HepG2 (cell line): Measurements from ENCODE around the gene GPS1. TPM values are rescaled to one million over a fixed set of nuclear protein-coding genes. Genes with fewer than 3 reads are reported as not detected.

Experiments
- NR2F2 ChIP-seq: IDR thresholded peaks from 2 replicates; pipeline ENCODE4 v1.6.1; 2012; ENCODE audit warnings: low read depth, inconsistent platforms, borderline replicate concordance
- PHF21A ChIP-seq: sonication (generic); formaldehyde crosslinking; IDR thresholded peaks from 2 replicates; pipeline ENCODE4 v1.5.0; 2020; ENCODE audit warnings: mild to moderate bottlenecking, missing genetic modification reagents
- RBAK ChIP-seq: sonication (generic); formaldehyde crosslinking; IDR thresholded peaks from 2 replicates; pipeline ENCODE4 v1.5.1; 2020; ENCODE audit warnings: mild to moderate bottlenecking, missing genetic modification reagents
- ZNF7 ChIP-seq: IDR thresholded peaks from 2 replicates; pipeline ENCODE4 v1.6.1; 2016; ENCODE audit warnings: missing biosample characterization, missing genetic modification reagents
- polyA plus RNA-seq, 8 experiments: library from polyadenylated mRNA; depleted of rRNA in 3 of 8; stranded (reverse) in 7 of 8; unstranded in 1 of 8; fragments of >200 nt; fragmentation: Illumina TruSeq in 4 of 8; extraction: Trizol in 4 of 8; gene quantifications; 2 replicates each; pipeline versions ENCODE4 v1.2.1 to v1.2.3, GENCODE V29; 2011 to 2016; ENCODE audit warnings: low read depth in 4 of 8, missing spikeins in 1 of 8, mixed read lengths in 1 of 8; ENCODE audit not compliant: insufficient read depth in 1 of 8
- total RNA-seq, 5 experiments: library from RNA; depleted of rRNA; stranded (reverse); fragments of >200 nt; fragmentation: Illumina TruSeq; extraction: Trizol; gene quantifications; 2 replicates each; pipeline ENCODE4 v1.2.3, GENCODE V29; 2016; ENCODE audit warnings: low read depth in 1 of 5
- TF ChIP-seq, protein P1 (sequence below): sonication (generic); formaldehyde crosslinking; IDR thresholded peaks from 2 replicates; pipeline ENCODE4 v1.4.0; 2020; ENCODE audit warnings: mild to moderate bottlenecking, missing genetic modification reagents
- TF ChIP-seq, protein P2 (sequence below): sonication (generic); formaldehyde crosslinking; IDR thresholded peaks from 2 replicates; pipeline ENCODE4 v1.4.0; 2020; ENCODE audit warnings: missing genetic modification reagents

The GPS1 gene
- total and polyA plus RNA-seq, 2 of the 13 experiments (the other 11 are each of a cell fraction or from before 2014, with no cell fraction given): 124 to 128 TPM

DNA sequence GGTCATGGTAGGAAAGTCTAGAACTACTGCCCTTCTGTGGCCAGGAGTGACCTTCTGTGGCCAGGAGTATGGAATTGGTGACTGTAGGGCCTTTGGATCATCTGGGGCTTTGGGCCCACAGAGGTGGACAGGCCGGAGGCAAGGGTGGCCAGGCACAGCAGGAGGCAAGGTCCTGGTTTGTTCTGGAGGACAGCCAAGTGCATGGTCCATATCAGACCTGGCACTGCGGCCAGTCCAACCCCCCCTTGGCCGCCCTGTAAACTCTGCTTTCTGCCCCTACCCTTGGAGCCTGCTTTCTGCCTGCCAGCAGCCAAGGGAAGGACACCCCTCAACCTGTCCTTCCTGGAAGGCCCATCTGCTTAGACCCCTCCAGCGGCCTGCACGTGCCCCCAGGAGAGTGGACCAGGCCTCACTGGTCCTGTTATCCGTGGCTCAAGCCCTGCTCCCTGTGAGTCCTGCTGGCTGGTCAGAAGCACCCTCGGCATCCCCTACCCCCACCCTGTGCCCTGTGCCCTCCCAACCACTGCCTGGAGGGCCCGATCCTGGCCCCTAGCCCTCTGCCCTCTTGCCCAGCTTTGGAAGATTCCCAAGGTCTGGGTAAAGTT lies 11.9 kb upstream of the GPS1 start (continued):
- TF ChIP-seq, protein P1, sequence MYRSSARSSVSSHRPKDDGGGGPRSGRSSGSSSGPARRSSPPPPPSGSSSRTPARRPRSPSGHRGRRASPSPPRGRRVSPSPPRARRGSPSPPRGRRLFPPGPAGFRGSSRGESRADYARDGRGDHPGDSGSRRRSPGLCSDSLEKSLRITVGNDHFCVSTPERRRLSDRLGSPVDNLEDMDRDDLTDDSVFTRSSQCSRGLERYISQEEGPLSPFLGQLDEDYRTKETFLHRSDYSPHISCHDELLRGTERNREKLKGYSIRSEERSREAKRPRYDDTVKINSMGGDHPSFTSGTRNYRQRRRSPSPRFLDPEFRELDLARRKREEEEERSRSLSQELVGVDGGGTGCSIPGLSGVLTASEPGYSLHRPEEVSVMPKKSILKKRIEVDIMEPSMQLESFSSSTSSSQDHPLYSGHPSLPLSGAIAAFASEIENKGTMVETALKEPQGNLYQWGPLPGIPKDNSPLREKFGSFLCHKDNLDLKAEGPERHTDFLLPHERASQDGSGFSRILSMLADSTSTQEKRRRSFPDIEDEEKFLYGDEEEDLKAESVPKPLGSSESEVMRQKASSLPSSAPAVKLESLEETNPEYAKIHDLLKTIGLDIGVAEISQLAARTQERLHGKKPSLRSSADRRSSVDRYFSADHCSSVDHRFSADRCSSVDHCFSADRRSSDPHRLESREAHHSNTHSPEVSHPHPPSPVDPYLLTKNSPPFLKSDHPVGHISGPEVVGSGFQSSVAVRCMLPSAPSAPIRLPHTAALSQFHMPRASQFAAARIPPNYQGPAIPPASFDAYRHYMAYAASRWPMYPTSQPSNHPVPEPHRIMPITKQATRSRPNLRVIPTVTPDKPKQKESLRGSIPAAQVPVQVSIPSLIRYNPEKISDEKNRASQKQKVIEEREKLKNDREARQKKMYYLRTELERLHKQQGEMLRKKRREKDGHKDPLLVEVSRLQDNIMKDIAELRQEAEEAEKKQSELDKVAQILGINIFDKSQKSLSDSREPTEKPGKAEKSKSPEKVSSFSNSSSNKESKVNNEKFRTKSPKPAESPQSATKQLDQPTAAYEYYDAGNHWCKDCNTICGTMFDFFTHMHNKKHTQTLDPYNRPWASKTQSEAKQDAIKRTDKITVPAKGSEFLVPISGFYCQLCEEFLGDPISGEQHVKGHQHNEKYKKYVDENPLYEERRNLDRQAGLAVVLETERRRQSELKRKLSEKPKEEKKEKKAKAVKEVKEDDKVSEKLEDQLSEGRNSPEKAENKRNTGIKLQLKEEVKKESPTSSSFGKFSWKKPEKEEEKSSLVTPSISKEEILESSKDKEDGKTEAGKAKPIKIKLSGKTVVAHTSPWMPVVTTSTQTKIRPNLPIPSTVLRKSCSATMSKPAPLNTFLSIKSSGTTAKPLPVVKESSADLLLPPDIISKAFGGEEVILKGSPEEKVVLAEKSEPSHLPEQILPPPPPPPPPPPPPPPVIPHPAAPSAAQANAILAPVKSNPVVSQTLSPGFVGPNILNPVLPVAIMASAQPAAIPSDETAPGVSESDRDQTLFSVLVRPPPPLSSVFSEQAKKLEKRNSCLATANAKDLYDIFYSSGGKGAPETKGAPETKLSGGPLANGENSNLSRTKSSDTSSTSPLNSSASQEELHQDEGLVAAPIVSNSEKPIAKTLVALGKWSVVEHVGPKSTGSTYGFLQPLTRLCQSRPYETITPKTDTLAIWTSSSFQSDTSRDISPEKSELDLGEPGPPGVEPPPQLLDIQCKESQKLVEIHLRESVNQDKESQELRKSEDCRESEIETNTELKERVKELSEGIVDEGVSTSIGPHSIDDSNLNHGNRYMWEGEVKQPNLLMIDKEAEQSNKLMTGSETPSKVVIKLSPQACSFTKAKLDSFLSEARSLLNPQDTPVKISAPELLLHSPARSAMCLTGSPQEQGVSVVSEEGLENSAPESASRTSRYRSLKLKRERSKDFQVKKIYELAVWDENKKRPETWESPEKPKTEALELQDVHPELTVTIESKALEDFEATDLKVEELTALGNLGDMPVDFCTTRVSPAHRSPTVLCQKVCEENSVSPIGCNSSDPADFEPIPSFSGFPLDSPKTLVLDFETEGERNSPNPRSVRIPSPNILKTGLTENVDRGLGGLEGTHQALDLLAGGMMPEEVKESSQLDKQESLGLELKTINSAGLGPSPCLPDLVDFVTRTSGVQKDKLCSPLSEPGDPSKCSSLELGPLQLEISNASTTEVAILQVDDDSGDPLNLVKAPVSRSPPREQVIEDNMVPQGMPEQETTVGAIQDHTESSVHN: 0 out of 2 replicates have a peak, but pooled peaks have one; percentile 12
- TF ChIP-seq NR2F2: peak; percentile 35; the same call in 1 of the 2 replicates
- no peak for TF ChIP-seq ZNF7
- TF ChIP-seq PHF21A (CRISPR knock-in tag): no peak
- TF ChIP-seq, protein P2, sequence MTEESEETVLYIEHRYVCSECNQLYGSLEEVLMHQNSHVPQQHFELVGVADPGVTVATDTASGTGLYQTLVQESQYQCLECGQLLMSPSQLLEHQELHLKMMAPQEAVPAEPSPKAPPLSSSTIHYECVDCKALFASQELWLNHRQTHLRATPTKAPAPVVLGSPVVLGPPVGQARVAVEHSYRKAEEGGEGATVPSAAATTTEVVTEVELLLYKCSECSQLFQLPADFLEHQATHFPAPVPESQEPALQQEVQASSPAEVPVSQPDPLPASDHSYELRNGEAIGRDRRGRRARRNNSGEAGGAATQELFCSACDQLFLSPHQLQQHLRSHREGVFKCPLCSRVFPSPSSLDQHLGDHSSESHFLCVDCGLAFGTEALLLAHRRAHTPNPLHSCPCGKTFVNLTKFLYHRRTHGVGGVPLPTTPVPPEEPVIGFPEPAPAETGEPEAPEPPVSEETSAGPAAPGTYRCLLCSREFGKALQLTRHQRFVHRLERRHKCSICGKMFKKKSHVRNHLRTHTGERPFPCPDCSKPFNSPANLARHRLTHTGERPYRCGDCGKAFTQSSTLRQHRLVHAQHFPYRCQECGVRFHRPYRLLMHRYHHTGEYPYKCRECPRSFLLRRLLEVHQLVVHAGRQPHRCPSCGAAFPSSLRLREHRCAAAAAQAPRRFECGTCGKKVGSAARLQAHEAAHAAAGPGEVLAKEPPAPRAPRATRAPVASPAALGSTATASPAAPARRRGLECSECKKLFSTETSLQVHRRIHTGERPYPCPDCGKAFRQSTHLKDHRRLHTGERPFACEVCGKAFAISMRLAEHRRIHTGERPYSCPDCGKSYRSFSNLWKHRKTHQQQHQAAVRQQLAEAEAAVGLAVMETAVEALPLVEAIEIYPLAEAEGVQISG (CRISPR knock-in tag): no peak
- TF ChIP-seq RBAK (CRISPR knock-in tag): no peak
